GM19238 (cell line): ENCODE data around the gene SUCO.
"Not testable (repeated sequence)": the region's sequence is repeated elsewhere in the genome, so short reads cannot be mapped to it uniquely, and the experiment has no call there.

Experiments used
- DNase-seq: peaks from one replicate; pipeline ENCODE4 v3.0.0; 2011; ENCODE audit warnings: low spot score; ENCODE audit not compliant: insufficient read length

SUCO gene

GRCh38 chr1:172566196-172566997 lies 33.4 kb downstream of the SUCO start:
- DNase-seq = no peak

- no peak for DNase-seq
Measured at GRCh38 chr1:172567720-172568119, 34.8 kb downstream of the SUCO start.

- DNase-seq = no peak
Measured at GRCh38 chr1:172574080-172574479, 41.1 kb downstream of the SUCO start.

- DNase-seq = no peak
Measured at GRCh38 chr1:172578586-172578985, 45.6 kb downstream of the SUCO start.

- DNase-seq = no peak
Measured at GRCh38 chr1:172581273-172581672, 48.3 kb downstream of the SUCO start.

- DNase-seq = no peak
Measured at GRCh38 chr1:172581779-172582178, 48.8 kb downstream of the SUCO start.

GRCh38 chr1:172582889-172583288 lies 49.9 kb downstream of the SUCO start:
- no peak for DNase-seq

GRCh38 chr1:172585348-172585747 lies 52.4 kb downstream of the SUCO start:
- DNase-seq = no peak

GRCh38 chr1:172585861-172586260 lies 52.9 kb downstream of the SUCO start:
- no peak for DNase-seq

GRCh38 chr1:172588296-172589291 lies 55.6 kb downstream of the SUCO start:
- DNase-seq = no peak

GRCh38 chr1:172589553-172589952 lies 56.6 kb downstream of the SUCO start:
- no peak for DNase-seq

GRCh38 chr1:172591429-172591828 lies 58.5 kb downstream of the SUCO start:
- not testable (repeated sequence) for DNase-seq

GRCh38 chr1:172595066-172595465 lies 62.1 kb downstream of the SUCO start:
- not testable (repeated sequence) for DNase-seq

GRCh38 chr1:172596782-172597181 lies 63.8 kb downstream of the SUCO start:
- not testable (repeated sequence) for DNase-seq

- DNase-seq = no peak
Measured at GRCh38 chr1:172599912-172600311, 67.0 kb downstream of the SUCO start.

- DNase-seq = no peak
Measured at GRCh38 chr1:172600615-172601014, 67.7 kb downstream of the SUCO start.

GRCh38 chr1:172601046-172601630 lies 68.2 kb downstream of the SUCO start:
- DNase-seq = no peak

GRCh38 chr1:172602706-172603105 lies 69.8 kb downstream of the SUCO start:
- DNase-seq = no peak

- DNase-seq = no peak
Measured at GRCh38 chr1:172603816-172604215, 70.9 kb downstream of the SUCO start.

GRCh38 chr1:172605641-172606040 lies 72.7 kb downstream of the SUCO start:
- DNase-seq = no peak

- no peak for DNase-seq
Measured at GRCh38 chr1:172607145-172607544, 74.2 kb downstream of the SUCO start.

- no peak for DNase-seq
Measured at GRCh38 chr1:172608098-172608601, 75.2 kb downstream of the SUCO start.
